GM12801 (cell line): ENCODE results near the gene RINT1.

Source experiments
- TF ChIP-seq, protein P1 (sequence below): IDR thresholded peaks from one replicate; pipeline ENCODE4 v1.5.1; 2011; ENCODE audit warnings: control low read depth; ENCODE audit not compliant: insufficient read length; ENCODE audit errors: extremely low read depth

Gene RINT1

DNA sequence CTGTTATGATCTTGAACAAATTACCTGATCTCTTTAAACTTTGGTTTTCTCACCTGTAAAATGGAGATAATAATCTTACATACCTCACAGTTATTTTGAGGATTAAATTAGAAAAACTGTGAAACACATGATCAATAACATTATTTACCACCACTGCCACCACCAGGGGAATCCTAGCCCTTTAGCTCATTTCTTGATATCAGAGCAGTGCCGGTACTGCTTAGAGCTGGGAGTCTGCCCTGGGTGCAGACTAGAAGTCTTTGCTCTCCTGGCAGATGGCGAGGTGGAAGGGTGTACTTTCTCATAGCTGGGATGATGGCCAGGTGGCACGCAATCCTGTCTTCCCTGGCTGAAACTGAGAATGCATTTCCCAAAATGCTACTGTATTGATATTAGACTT lies 62.0 kb downstream of the RINT1 start:
- TF ChIP-seq, protein P1, sequence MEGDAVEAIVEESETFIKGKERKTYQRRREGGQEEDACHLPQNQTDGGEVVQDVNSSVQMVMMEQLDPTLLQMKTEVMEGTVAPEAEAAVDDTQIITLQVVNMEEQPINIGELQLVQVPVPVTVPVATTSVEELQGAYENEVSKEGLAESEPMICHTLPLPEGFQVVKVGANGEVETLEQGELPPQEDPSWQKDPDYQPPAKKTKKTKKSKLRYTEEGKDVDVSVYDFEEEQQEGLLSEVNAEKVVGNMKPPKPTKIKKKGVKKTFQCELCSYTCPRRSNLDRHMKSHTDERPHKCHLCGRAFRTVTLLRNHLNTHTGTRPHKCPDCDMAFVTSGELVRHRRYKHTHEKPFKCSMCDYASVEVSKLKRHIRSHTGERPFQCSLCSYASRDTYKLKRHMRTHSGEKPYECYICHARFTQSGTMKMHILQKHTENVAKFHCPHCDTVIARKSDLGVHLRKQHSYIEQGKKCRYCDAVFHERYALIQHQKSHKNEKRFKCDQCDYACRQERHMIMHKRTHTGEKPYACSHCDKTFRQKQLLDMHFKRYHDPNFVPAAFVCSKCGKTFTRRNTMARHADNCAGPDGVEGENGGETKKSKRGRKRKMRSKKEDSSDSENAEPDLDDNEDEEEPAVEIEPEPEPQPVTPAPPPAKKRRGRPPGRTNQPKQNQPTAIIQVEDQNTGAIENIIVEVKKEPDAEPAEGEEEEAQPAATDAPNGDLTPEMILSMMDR: no peak

DNA sequence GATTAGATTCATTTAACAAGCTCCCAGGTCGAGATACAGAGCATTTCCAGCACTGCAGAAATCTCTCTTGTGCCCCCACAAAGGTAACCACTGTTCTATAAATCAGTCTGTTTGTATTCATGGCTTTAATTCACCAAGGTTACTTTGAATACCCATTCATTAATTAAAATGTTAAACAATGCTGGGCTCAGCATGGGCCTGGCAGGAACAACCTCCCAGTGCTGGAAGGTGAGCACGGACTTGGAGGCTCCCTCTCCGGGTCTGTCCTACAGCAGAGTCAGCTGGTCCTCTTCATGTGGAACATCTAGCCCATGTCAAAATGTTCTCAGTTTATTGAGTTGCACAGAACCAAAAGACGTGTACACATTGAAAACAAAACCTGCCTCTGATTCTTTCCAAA lies 64.9 kb downstream of the RINT1 start:
- TF ChIP-seq, protein P1: no peak

DNA sequence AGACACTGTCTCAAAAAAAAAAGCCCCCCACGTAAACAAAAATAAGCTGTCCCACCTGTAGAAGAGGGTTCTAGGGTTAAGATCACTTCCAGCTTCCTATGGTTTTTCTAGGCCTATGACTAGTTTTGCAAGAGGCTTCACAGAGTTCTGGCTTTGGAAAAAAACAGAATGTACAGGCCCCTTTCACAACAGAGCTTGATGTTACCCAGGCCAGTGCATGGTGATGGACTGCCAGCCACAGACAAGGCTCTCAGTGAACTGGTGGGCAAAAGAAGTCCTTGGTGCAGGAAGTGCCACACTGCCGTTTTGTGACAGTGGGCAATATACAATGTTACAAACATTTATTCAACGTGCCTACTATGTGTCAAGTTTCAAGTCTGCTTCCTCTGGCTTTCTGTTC lies 67.5 kb downstream of the RINT1 start:
- TF ChIP-seq, protein P1: no peak

DNA sequence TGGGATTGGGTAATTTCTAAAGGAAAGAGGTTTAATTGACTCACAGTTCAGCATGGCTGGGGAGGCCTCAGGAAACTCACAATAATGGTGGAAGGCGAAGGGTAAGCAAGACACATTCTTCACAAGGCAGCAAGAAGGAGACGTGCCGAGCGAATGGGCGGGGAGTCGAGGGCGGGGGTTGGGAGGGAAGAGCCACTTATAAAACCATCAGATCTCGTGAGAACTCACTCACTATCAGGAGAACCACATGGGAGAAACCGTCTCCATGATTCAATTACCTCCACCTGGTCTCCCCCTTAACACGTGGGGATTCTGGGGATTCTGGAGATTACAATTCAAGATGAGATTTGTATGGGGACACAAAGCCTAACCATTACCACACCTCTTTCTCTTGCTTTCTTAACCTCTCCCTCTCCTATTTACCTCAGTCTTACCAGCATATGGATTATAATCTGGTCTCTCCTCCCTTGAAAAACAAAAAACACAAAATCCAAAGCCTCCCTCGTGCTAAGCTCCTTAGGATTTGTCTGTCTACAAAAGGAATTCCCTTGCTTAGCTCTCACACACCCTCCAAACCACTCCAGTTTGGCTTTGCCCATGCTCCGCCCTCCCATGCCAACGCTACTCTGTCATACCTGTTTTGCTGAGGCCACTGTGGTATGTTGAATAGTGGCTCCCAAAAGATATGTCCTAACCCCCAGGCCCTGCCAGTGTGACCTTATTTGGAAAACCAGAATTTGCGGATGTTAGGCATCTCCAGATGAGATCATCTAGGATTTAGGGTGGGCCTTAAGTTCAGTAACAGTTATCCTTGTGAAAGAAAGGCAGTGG lies 68.9 kb downstream of the RINT1 start:
- TF ChIP-seq, protein P1: no peak

DNA sequence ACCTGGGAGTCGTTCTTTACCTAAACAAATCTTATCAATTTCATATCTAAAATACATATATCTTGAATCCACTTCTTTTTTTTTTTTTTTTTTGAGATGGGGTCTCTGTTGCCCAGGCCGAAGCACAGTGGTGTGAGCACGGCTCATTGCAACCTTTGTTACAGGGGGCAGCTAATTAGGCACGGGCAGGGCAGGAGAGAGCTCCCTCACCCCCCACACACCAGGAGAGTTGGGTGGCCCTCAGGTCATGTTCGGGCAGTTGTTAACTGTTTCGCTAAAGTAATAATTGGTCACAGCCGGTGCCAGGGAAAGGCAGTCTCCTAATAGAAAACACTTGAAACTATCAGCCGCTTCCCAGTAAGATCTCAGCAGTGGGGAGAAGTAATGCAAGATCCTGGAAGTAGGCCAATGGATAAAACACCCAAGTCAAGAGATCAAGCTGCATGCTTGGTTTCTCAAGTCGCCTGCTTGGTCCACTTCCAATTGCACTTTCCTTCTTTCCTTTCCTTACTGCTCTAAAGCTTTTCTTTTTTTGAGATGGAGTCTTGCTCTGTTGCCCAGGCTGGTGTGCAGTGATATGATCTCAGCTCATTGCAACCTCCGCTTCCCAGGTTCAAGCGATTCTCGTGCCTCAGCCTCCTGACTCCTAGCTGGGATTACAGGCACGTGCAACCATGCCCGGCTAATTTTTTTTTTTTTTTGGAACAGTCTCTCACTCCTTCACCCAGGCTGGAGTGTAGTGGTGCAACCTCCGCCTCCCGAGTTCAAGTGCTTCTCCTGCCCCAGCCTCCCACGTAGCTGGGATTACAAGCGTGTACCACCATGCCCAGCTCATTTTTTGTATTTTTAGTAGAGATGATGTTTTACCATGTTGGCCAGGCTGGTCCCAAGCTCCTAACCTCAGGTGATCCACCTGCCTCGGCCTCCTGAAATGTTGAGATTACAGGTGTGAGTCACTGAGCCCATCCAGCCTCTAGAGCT lies 70.6 kb downstream of the RINT1 start:
- TF ChIP-seq, protein P1: no peak

DNA sequence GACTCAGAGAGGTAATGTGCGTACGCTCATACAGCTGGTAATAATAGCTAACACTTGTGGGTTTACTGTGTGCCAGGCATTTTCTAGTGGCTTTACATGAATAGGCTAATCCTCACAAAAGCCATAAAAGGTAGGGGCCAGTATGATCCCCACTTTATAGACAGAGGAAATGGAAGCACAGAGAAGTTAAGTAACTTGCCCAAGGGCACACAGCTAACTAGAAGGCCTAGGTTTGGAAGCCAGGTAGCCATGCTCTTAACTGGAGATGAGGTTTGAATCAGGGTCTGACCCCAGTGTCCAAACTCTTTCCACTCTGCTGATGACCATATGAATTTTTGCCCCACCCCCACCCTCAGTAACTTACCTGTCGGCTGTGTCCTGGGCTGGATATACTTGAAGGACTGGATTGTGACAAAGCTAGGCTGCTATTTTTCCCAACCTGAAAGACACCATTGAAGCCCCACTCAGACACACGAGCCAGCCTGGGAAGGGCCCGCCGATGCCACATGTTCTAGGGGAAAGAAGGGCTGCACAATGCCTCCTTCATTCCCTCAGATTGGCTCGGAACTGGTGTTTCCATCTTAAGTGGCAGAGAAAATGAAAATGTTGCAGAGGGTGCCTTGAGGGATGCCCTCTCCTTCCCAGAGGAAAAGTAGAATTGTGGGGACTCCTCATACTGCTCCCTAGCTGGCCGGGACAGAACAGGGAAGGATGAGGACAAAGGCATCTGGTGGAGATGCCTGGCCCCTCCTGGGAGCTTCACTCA lies 78.3 kb downstream of the RINT1 start:
- TF ChIP-seq, protein P1: no peak
